GM18498 (cell line): Measurements from ENCODE around the gene ULK4.
"Not testable (repeated sequence)": the region's sequence is repeated elsewhere in the genome, so short reads cannot be mapped to it uniquely, and the experiment has no call there.

Experiments
- ATAC-seq: cut with Tn5 transposase; IDR thresholded peaks from one replicate; pipeline ENCODE4 v1.9.1; 2021; ENCODE audit warnings: mild to moderate bottlenecking, moderate library complexity; ENCODE audit not compliant: unreplicated experiment

The ULK4 gene

DNA sequence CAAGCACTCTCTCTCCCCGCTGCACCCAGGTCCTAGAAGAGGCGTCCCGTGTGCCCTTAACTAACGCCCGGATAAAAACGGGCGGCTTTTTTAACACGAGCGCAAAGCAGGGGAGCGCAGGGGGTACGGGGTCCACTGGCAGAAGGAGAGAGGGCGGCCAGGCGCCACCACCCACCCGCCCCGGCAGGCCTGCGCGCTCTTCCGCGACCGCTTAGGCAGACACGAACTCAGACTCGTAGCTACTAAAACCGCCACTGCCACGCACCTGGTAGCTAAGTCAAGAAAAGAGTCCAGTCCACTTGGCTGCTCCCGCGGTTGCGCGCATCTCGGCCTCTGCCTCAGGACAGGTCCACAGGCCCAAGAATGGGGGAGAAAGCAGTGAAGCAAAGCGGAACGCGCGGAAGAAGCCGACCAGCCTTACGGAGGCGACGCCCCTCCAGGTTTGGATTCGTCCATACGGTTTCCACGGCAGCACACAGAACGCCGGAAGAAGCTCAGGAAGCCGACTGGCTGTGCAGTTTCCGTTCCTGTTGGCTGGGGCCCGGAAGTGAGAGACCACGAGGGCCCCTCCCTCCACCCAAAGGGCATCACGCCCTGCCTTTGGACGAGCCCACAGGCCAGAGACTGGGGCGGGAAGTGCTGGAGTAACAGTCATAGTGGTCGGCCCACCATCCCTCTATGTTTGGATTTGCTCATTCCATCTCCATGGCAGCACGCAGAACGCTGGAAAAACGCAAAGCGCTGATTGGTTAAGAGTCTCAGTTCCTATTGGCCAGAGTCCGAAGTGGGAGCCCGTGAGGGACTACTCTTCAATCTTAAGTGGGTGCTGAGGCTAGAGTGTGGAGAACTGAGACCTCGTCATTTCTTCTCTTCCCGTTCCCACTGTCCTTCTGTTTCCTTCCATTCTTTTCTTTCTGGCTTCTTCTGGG is at the start of gene ULK4:
TSS of gene ULK4 (minus strand) at position 353 of the 929 bp plus-strand sequence. CDS start 7,344 bp downstream, outside the sequence.
- ATAC-seq: peak; percentile 93

- ATAC-seq: no peak
Observed at GRCh38 chr3:42010530-42010929, 48.6 kb upstream of the ULK4 start.

GRCh38 chr3:42009456-42009855 is 47.6 kb upstream of the ULK4 start:
- ATAC-seq: no peak

DNA sequence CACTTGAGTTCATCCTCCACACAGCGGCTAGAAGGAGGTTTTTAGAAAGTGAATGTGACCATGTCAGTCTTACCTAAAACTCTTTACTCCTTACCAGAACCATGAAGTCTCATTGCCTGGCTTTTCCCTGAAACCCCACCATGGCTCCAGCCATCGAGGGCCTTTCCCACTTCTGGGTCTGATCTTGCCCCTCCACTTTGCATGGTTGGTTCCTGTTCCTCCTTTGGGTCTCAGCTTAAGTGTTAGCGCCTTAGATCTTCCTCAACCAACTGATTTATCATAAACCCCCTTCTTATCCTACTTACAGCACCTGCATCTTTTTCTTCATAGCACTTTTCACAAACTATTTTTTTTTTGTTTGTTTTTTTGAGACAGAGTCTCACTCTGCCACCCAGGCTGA is 45.9 kb upstream of the ULK4 start:
- no peak for ATAC-seq

GRCh38 chr3:42005401-42005800 is 43.5 kb upstream of the ULK4 start:
- ATAC-seq: no peak

GRCh38 chr3:42002790-42003189 is 40.9 kb upstream of the ULK4 start:
- ATAC-seq: no peak

DNA sequence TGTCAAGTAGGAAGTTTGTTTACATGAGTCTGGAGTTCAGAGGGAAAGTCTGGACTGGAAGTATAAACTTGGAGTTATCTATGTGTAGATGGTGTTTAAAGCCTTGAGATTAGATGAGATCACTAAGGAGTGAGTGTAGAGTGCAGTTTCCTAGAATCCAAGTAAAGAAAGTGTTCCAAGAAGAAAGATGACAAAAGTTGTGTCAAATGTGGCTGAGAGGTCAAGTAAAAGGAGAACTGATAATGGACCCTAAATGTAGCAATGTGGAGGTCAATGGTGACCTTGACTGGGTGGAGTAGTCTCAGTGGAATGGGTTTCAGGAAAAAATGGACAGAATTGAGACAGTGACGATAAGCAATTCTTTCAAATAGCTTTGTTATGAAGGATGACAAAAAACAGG is 39.9 kb upstream of the ULK4 start:
- ATAC-seq: no peak

DNA sequence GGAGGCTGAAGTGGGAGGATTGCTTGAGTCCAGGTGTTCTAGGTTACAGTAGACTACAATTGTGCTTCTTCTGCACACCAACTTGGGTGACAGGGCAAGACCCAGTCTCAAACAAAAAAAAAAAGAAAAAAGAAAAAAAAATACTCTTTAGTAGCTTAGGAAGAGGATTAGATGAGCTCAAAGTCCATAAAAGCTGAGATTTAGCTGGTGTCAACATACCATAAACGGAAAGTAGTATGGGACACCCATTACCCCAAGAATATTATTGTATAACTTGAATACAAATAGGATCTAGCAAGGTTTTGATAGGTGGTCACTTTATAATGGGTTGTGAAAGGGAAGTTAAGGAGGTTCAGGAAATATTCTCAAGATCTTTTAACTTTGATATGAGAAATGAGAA is 38.0 kb upstream of the ULK4 start:
- ATAC-seq: no peak

GRCh38 chr3:41997702-41998550 is 36.0 kb upstream of the ULK4 start:
- ATAC-seq: no peak

GRCh38 chr3:41991437-41991836 is 29.5 kb upstream of the ULK4 start:
- ATAC-seq: no peak

DNA sequence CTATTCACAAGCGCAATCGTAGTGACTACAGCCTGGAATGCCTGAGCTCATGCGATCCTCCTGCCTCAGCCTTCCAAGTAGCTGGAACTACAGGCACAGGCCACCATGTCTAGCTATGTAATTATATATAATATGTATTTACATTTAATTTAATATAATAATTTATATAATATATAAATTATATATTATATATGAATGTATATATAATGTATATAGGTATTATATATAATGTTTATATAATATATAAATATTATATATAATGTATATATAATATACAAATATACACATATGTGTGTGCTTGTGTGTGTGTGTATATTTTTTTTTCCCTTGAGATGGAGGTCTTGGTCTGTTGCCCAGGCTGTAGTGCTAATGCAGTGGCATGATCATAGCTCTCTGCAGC is 27.6 kb upstream of the ULK4 start:
- no peak for ATAC-seq

GRCh38 chr3:41987627-41988026 is 25.7 kb upstream of the ULK4 start:
- no peak for ATAC-seq

DNA sequence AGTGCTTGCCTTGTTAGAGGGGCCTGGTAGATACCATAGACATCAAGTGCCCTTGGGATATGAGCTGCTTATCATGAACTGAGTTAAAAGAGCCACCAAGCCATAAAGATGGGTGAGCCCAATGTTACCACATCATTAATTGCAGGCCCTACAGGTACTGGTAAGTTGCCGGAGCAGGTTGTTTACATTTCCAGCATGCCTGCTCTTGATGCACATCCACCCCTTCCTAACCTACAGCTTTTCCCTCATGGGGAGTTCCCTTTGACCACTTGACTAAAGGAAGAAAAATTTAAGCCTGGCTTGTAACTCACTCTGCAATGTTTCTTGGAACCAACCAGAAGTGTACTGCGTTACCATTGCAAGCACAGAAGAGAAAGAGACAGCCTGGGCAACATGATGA is 24.7 kb upstream of the ULK4 start:
- ATAC-seq: no peak

GRCh38 chr3:41985018-41985417 is 23.1 kb upstream of the ULK4 start:
- ATAC-seq: no peak

- ATAC-seq: not testable (repeated sequence)
Observed at GRCh38 chr3:41983091-41983490, 21.2 kb upstream of the ULK4 start.

- ATAC-seq: not testable (repeated sequence)
Observed at GRCh38 chr3:41977401-41977800, 15.5 kb upstream of the ULK4 start.

- ATAC-seq: no peak
Observed at GRCh38 chr3:41975416-41976103, 13.7 kb upstream of the ULK4 start.

- no peak for ATAC-seq
Observed at GRCh38 chr3:41974223-41974622, 12.3 kb upstream of the ULK4 start.

GRCh38 chr3:41972802-41973201 is 10.9 kb upstream of the ULK4 start:
- ATAC-seq: no peak

DNA sequence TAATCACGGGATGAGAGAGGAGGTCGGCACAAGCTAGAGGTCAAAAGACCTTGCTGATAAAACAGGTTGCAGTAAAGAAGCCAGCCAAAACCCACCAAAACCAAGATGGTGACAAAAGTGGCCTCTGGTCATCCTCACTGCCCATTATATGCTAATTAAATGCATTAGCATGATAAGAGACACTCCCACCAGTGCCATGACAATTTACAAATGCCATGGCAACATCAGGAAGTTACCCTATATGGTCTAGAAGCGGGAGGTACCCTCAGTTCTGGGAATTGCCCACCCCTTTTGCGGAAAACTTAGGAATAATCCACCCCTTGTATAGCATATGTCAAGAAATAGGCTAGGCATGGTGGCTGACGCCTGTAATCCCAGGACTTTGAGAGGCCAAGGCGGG is 4.3 kb upstream of the ULK4 start:
- ATAC-seq: no peak

- no peak for ATAC-seq
Observed at GRCh38 chr3:41963823-41964222, 1.9 kb upstream of the ULK4 start.
